Measurements from ENCODE around the gene LSM14B.
A peak's percentile ranks its signal among the peaks of the same experiment; 100 is the strongest.

LSM14B gene

GRCh38 chr20:62177307-62177706 is 55.0 kb downstream of the LSM14B start:
- Histone ChIP-seq H3K23ac (ENCODE audit: low read length in 2 of 2) (no peak overlapping the region), H2BK12ac (ENCODE audit: low read length in 2 of 2) (no peak overlapping the region)
- DNase-seq, result no peak

GRCh38 chr20:62178316-62179161 is 56.3 kb downstream of the LSM14B start:
- Histone ChIP-seq H4K91ac (ENCODE audit: low read length) (no peak overlapping the region), H4K8ac (ENCODE audit: low read length) (no peak overlapping the region), H2BK15ac (ENCODE audit: low read depth, poor library complexity, severe bottlenecking) (no peak overlapping the region), H3K27ac (ENCODE audit: low read length, poor library complexity, severe bottlenecking) (no peak overlapping the region), H3K79me1 (replicated peaks; ENCODE audit: low read length, poor library complexity, severe bottlenecking) (peaks cover 26% of the 10 kb centered on the region), H3K14ac (ENCODE audit: low read length in 2 of 2) (no peak overlapping the region), H2BK120ac (ENCODE audit: low read depth, low read length) (no peak overlapping the region), H3K27me3 (ENCODE audit: control insufficient read depth in 1 of 2, insufficient read depth in 1 of 2, low read length in 2 of 2) (no peaks in the 10 kb centered on the region), H2AFZ (ENCODE audit: low read depth, low read length) (no peak overlapping the region), H3K23ac (ENCODE audit: low read length in 2 of 2) (no peak overlapping the region), H2AK5ac (ENCODE audit: low read length, severe bottlenecking) (no peak overlapping the region), H3K4me2 (ENCODE audit: low read length, poor library complexity, severe bottlenecking) (no peak overlapping the region), H2BK5ac (ENCODE audit: low read depth, low read length, poor library complexity, severe bottlenecking) (no peak overlapping the region), H3K4ac (ENCODE audit: low read depth in 1 of 2, low read length in 2 of 2) (no peak overlapping the region), H3K4me1 (ENCODE audit: control insufficient read depth, insufficient read depth, low read depth, low read length) (peaks cover 12% of the 10 kb centered on the region), H2BK12ac (ENCODE audit: low read length in 2 of 2) (no peak overlapping the region), H3K9me3 (ENCODE audit: control insufficient read depth, low read length) (no peaks in the 10 kb centered on the region), H3K36me3 (ENCODE audit: control insufficient read depth in 1 of 2, insufficient read depth in 2 of 2, low read depth in 1 of 2, low read length in 2 of 2) (peaks cover 43 to 47% of the 10 kb centered on the region in 2 experiments), H3K18ac (ENCODE audit: low read depth in 1 of 2, low read length in 2 of 2) (no peak overlapping the region), H3K4me3 (ENCODE audit: insufficient read depth in 1 of 2, low read depth in 1 of 2, low read length in 2 of 2) (no peak overlapping the region), H3K9ac (ENCODE audit: low read length) (no peak overlapping the region)
- no peak for DNase-seq
- WGBS, result 98% methylated on average over 15 of the region's 19 CpGs

More at GRCh38 chr20:62177307-62177706, 55.0 kb downstream of the LSM14B start:
- Histone ChIP-seq H3K14ac (ENCODE audit: low read length in 2 of 2) (no peak overlapping the region), H2BK15ac (ENCODE audit: low read depth, poor library complexity, severe bottlenecking) (no peak overlapping the region), H4K8ac (ENCODE audit: low read length) (no peak overlapping the region), H3K4ac (ENCODE audit: low read depth in 1 of 2, low read length in 2 of 2) (no peak overlapping the region), H3K18ac (ENCODE audit: low read depth in 1 of 2, low read length in 2 of 2) (no peak overlapping the region), H3K79me1 (replicated peaks; ENCODE audit: low read length, poor library complexity, severe bottlenecking) (peaks cover 22% of the 10 kb centered on the region), H3K4me2 (ENCODE audit: low read length, poor library complexity, severe bottlenecking) (peak overlapping the region; percentile 8), H2AFZ (ENCODE audit: low read depth, low read length) (no peak overlapping the region), H3K9me3 (ENCODE audit: control insufficient read depth, low read length) (no peaks in the 10 kb centered on the region), H2BK120ac (ENCODE audit: low read depth, low read length) (no peak overlapping the region), H2BK5ac (ENCODE audit: low read depth, low read length, poor library complexity, severe bottlenecking) (no peak overlapping the region), H3K27ac (ENCODE audit: low read length, poor library complexity, severe bottlenecking) (peak overlapping the region; percentile 20), H3K4me1 (ENCODE audit: control insufficient read depth, insufficient read depth, low read depth, low read length) (peaks cover 12% of the 10 kb centered on the region), H3K27me3 (ENCODE audit: control insufficient read depth in 1 of 2, insufficient read depth in 1 of 2, low read length in 2 of 2) (no peaks in the 10 kb centered on the region), H3K9ac (ENCODE audit: low read length) (no peak overlapping the region), H3K36me3 (ENCODE audit: control insufficient read depth in 1 of 2, insufficient read depth in 2 of 2, low read depth in 1 of 2, low read length in 2 of 2) (peaks cover 51 to 53% of the 10 kb centered on the region in 2 experiments), H4K91ac (ENCODE audit: low read length) (no peak overlapping the region), H2AK5ac (ENCODE audit: low read length, severe bottlenecking) (no peak overlapping the region), H3K4me3 (ENCODE audit: insufficient read depth in 1 of 2, low read depth in 1 of 2, low read length in 2 of 2) (no peak overlapping the region)
- 93% methylated on average over 9 of the region's 9 CpGs for WGBS

GRCh38 chr20:62179162-62179504 is 56.9 kb downstream of the LSM14B start:
- no peak overlapping the region for H2BK120ac ChIP-seq (ENCODE audit: low read depth, low read length)
- H2BK12ac ChIP-seq (ENCODE audit: low read length in 2 of 2), result no peak overlapping the region
- peaks cover 15% of the 10 kb centered on the region for H3K4me1 ChIP-seq (ENCODE audit: control insufficient read depth, insufficient read depth, low read depth, low read length)
- no peak overlapping the region for H4K91ac ChIP-seq (ENCODE audit: low read length)
- no peak overlapping the region for H3K4ac ChIP-seq (ENCODE audit: low read depth in 1 of 2, low read length in 2 of 2)
- no peak overlapping the region for H3K27ac ChIP-seq (ENCODE audit: low read length, poor library complexity, severe bottlenecking)
- no peak overlapping the region for H2AFZ ChIP-seq (ENCODE audit: low read depth, low read length)
- H3K36me3 ChIP-seq (ENCODE audit: control insufficient read depth in 1 of 2, insufficient read depth in 2 of 2, low read depth in 1 of 2, low read length in 2 of 2), result peaks cover 40 to 45% of the 10 kb centered on the region in 2 experiments
- WGBS, result 98% methylated on average over 14 of the region's 14 CpGs
- no peak overlapping the region for H4K8ac ChIP-seq (ENCODE audit: low read length)
- H3K14ac ChIP-seq (ENCODE audit: low read length in 2 of 2), result no peak overlapping the region
- H2BK15ac ChIP-seq (ENCODE audit: low read depth, poor library complexity, severe bottlenecking), result no peak overlapping the region
- H3K23ac ChIP-seq (ENCODE audit: low read length in 2 of 2), result no peak overlapping the region
- H2BK5ac ChIP-seq (ENCODE audit: low read depth, low read length, poor library complexity, severe bottlenecking), result no peak overlapping the region
- no peak overlapping the region for H3K4me2 ChIP-seq (ENCODE audit: low read length, poor library complexity, severe bottlenecking)
- DNase-seq, result no peak
- no peak overlapping the region for H3K9ac ChIP-seq (ENCODE audit: low read length)
- H2AK5ac ChIP-seq (ENCODE audit: low read length, severe bottlenecking), result no peak overlapping the region
- no peak overlapping the region for H3K4me3 ChIP-seq (ENCODE audit: insufficient read depth in 1 of 2, low read depth in 1 of 2, low read length in 2 of 2)
- H3K79me1 ChIP-seq (replicated peaks; ENCODE audit: low read length, poor library complexity, severe bottlenecking), result peaks cover 27% of the 10 kb centered on the region
- H3K27me3 ChIP-seq (ENCODE audit: control insufficient read depth in 1 of 2, insufficient read depth in 1 of 2, low read length in 2 of 2), result no peaks in the 10 kb centered on the region
- H3K18ac ChIP-seq (ENCODE audit: low read depth in 1 of 2, low read length in 2 of 2), result no peak overlapping the region
- no peaks in the 10 kb centered on the region for H3K9me3 ChIP-seq (ENCODE audit: control insufficient read depth, low read length)

GRCh38 chr20:62181808-62182207 is 59.5 kb downstream of the LSM14B start:
- peaks cover 19% of the 10 kb centered on the region for H3K4me1 ChIP-seq (ENCODE audit: control insufficient read depth, insufficient read depth, low read depth, low read length)
- H4K91ac ChIP-seq (ENCODE audit: low read length), result no peak overlapping the region
- H2BK5ac ChIP-seq (ENCODE audit: low read depth, low read length, poor library complexity, severe bottlenecking), result no peak overlapping the region
- peak overlapping the region; percentile 35 for H3K4me2 ChIP-seq (ENCODE audit: low read length, poor library complexity, severe bottlenecking)
- peak overlapping the region; percentile 99 for H3K9ac ChIP-seq (ENCODE audit: low read length)
- WGBS, result 100% methylated on average over 1 of the region's 2 CpGs
- H4K8ac ChIP-seq (ENCODE audit: low read length), result no peak overlapping the region
- no peak overlapping the region for H2BK12ac ChIP-seq (ENCODE audit: low read length in 2 of 2)
- H3K4ac ChIP-seq (ENCODE audit: low read depth in 1 of 2, low read length in 2 of 2), result no peak overlapping the region
- H3K23ac ChIP-seq (ENCODE audit: low read length in 2 of 2), result no peak overlapping the region
- no peak overlapping the region for H3K27ac ChIP-seq (ENCODE audit: low read length, poor library complexity, severe bottlenecking)
- H2AK5ac ChIP-seq (ENCODE audit: low read length, severe bottlenecking), result no peak overlapping the region
- H3K79me1 ChIP-seq (replicated peaks; ENCODE audit: low read length, poor library complexity, severe bottlenecking), result peaks cover 29% of the 10 kb centered on the region
- no peak overlapping the region for H3K14ac ChIP-seq (ENCODE audit: low read length in 2 of 2)
- no peak overlapping the region for H3K18ac ChIP-seq (ENCODE audit: low read depth in 1 of 2, low read length in 2 of 2)
- no peaks in the 10 kb centered on the region for H3K9me3 ChIP-seq (ENCODE audit: control insufficient read depth, low read length)
- H2AFZ ChIP-seq (ENCODE audit: low read depth, low read length), result no peak overlapping the region
- no peak overlapping the region for H2BK120ac ChIP-seq (ENCODE audit: low read depth, low read length)
- peak overlapping the region in 1 of 2 experiments; percentile 98 for H3K4me3 ChIP-seq (ENCODE audit: insufficient read depth in 1 of 2, low read depth in 1 of 2, low read length in 2 of 2)
- H2BK15ac ChIP-seq (ENCODE audit: low read depth, poor library complexity, severe bottlenecking), result no peak overlapping the region
- no peaks in the 10 kb centered on the region for H3K27me3 ChIP-seq (ENCODE audit: control insufficient read depth in 1 of 2, insufficient read depth in 1 of 2, low read length in 2 of 2)
- DNase-seq, result no peak
- peaks cover 21 to 24% of the 10 kb centered on the region in 2 experiments for H3K36me3 ChIP-seq (ENCODE audit: control insufficient read depth in 1 of 2, insufficient read depth in 2 of 2, low read depth in 1 of 2, low read length in 2 of 2)
